Lung (tissue), 12 donors: Measurements from ENCODE around the gene SAP30. TPM values are rescaled to one million over a fixed set of nuclear protein-coding genes. Genes with fewer than 3 reads are reported as not detected.
A peak's percentile ranks its signal among the peaks of the same experiment; 100 is the strongest.

Experiments
- ATAC-seq: fragments of 200-7000 bp; cut with Tn5 transposase; one replicate; pipeline ENCODE4 v1.9.1; 2020; ENCODE audit warnings: moderate number of reproducible peaks; ENCODE audit not compliant: insufficient read depth, low FRiP score
- DNase-seq, 3 donors: peaks; one replicate each; pipeline ENCODE4 v3.0.0-alpha.2; 2013 to 2017
- H3K27ac ChIP-seq, 2 donors: one replicate each; pipeline ENCODE4 v1.5.1; 2013; ENCODE audit warnings: mild to moderate bottlenecking in 2 of 2, moderate library complexity in 2 of 2, control low read depth in 1 of 2, inconsistent platforms in 1 of 2, low read depth in 1 of 2, low read length in 1 of 2
- H3K27me3 ChIP-seq, 3 donors: one replicate each; pipeline ENCODE4 v1.5.1; 2013; ENCODE audit warnings: low read length in 2 of 3; ENCODE audit not compliant: control insufficient read depth in 3 of 3, insufficient read depth in 3 of 3
- H3K36me3 ChIP-seq, 4 donors: one replicate each; pipeline ENCODE4 v1.5.1; 2013; ENCODE audit warnings: low read length in 4 of 4, mild to moderate bottlenecking in 1 of 4, moderate library complexity in 1 of 4; ENCODE audit not compliant: control insufficient read depth in 4 of 4, insufficient read depth in 4 of 4
- H3K4me1 ChIP-seq, 5 donors: one replicate each; pipeline ENCODE4 v1.5.1; 2013; ENCODE audit warnings: low read length in 5 of 5, mild to moderate bottlenecking in 2 of 5, moderate library complexity in 1 of 5; ENCODE audit not compliant: control insufficient read depth in 5 of 5, insufficient read depth in 5 of 5
- H3K4me3 ChIP-seq: one replicate; pipeline ENCODE4 v1.5.1; 2013; ENCODE audit warnings: mild to moderate bottlenecking, control low read depth, moderate library complexity
- H3K9ac ChIP-seq, 2 donors: one replicate each; pipeline ENCODE4 v1.5.1; 2013; ENCODE audit warnings: low read length in 2 of 2, control low read depth in 1 of 2; ENCODE audit not compliant: insufficient read depth in 1 of 2
- H3K9me3 ChIP-seq, 4 donors: one replicate each; pipeline ENCODE4 v1.5.1; 2013; ENCODE audit warnings: low read length in 3 of 4, mild to moderate bottlenecking in 1 of 4, moderate library complexity in 1 of 4; ENCODE audit not compliant: control insufficient read depth in 4 of 4, insufficient read depth in 3 of 4
- CTCF ChIP-seq: IDR thresholded peaks from 2 replicates; pipeline ENCODE4 v1.5.1; 2012; ENCODE audit warnings: mild to moderate bottlenecking; ENCODE audit errors: control extremely low read depth, extremely low read depth
- WGBS, 2 donors: extraction: QIAGEN DNeasy Blood & Tissue Kit; methylation state at CpG; one replicate each; pipeline ENCODE4 v1.1.7; 2013; 5-methylcytosine and 5-hydroxymethylcytosine counted together
- polyA plus RNA-seq, 2 donors: library from polyadenylated mRNA; stranded (reverse); fragments of 200-250 nt; gene quantifications; one replicate each; pipeline ENCODE4 v1.2.1, GENCODE V29; 2013
- total RNA-seq, 2 donors: library from RNA; depleted of rRNA in 1 of 2; stranded (reverse); fragments of >200 nt in 1 of 2; gene quantifications; one replicate each; pipeline ENCODE4 v1.2.1, GENCODE V29; 2014 to 2021
- donor health status: control.
- donor health status: control.
- donor health status: Bipolar disorder and iron deficiency.
- donor health status: healthy.
- donor health status: DM: yes; HTN: yes; CAD: no.

SAP30 gene
- total and polyA plus RNA-seq, 4 donors, result 5.1 to 25.2 (median 12.6) TPM

DNA sequence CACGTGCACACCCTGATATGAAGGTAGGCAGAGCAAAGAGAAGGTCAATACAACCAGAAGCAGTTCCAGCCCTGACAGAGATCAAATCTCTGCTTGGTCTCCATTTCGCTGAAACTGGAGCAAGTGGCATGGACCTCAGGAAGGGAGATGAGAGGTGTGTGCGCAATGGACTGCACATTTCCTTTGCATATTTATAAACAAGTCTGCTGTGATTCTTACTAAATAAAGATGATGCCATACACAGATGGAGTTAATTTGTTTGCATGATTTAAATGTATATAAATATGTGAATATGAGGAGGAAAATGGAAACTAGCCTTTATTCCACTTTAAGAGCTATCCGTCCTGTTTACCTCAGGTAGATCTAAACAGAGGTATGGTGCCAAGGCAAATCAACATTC is 30.3 kb downstream of the SAP30 start:
- 92 to 93% methylated on average over 4 of the region's 4 CpGs for WGBS, 2 donors
- no peaks in the 10 kb centered on the region for H3K4me1 ChIP-seq
- no peak overlapping the region for H3K27ac ChIP-seq
- TF ChIP-seq CTCF, result no peak
- H3K9me3 ChIP-seq, result no peaks in the 10 kb centered on the region
- H3K36me3 ChIP-seq, result peaks cover 0 to 7% (median 1%) of the 10 kb centered on the region in 4 donors
- H3K9ac ChIP-seq, result no peak overlapping the region
- no peaks in the 10 kb centered on the region for H3K27me3 ChIP-seq
- no peak overlapping the region for H3K4me3 ChIP-seq
- ATAC-seq (no peak), DNase-seq (no peak)

- no peaks in the 10 kb centered on the region for H3K27me3 ChIP-seq
- TF ChIP-seq CTCF, result no peak
- WGBS, 2 donors, result 82 to 92% methylated on average over 2 of the region's 2 CpGs
- peaks cover 0 to 7% (median under 1%) of the 10 kb centered on the region in 4 donors for H3K36me3 ChIP-seq
- ATAC-seq (no peak), DNase-seq (no peak)
- no peaks in the 10 kb centered on the region for H3K4me1 ChIP-seq
- H3K27ac ChIP-seq, result no peak overlapping the region
- no peak overlapping the region for H3K9ac ChIP-seq
- no peaks in the 10 kb centered on the region for H3K9me3 ChIP-seq
- H3K4me3 ChIP-seq, result no peak overlapping the region
Observed at GRCh38 chr4:173403051-173403450, 32.3 kb downstream of the SAP30 start.

GRCh38 chr4:173404296-173404865 is 33.6 kb downstream of the SAP30 start:
- H3K9ac ChIP-seq, result no peak overlapping the region
- H3K4me3 ChIP-seq, result no peak overlapping the region
- H3K27ac ChIP-seq, result no peak overlapping the region
- WGBS, 2 donors, result 82 to 93% methylated on average over 3 of the region's 3 CpGs
- no peak for TF ChIP-seq CTCF
- no peaks in the 10 kb centered on the region for H3K27me3 ChIP-seq
- H3K36me3 ChIP-seq, result peaks cover 0 to 7% (median under 1%) of the 10 kb centered on the region in 4 donors
- no peak for ATAC-seq
- no peaks in the 10 kb centered on the region for H3K9me3 ChIP-seq
- no peaks in the 10 kb centered on the region for H3K4me1 ChIP-seq
- DNase-seq, result peak in 1 of 3 donors; percentile 10
